ENCODE measurements around the gene MTHFR. TPM values are rescaled to one million over a fixed set of nuclear protein-coding genes. Genes with fewer than 3 reads are reported as not detected.

The MTHFR gene
- total and polyA plus RNA-seq, 12 donors = 17.7 to 75.8 (median 39.1) TPM

- intact Hi-C loops (cut with DNase I) = no loop called here
- Histone ChIP-seq H3K4me1 (peaks cover 0 to 16% (median 8%) of the 10 kb centered on the region in 9 donors), H3K27me3 (no peaks in the 10 kb centered on the region), H3K9me3 (no peaks in the 10 kb centered on the region), H3K36me3 (no peaks in the 10 kb centered on the region), H3K4me3 (no peak overlapping the region), H3K27ac (no peak overlapping the region)
- TF ChIP-seq CTCF (IDR thresholded peaks at IDR 0.05) = no peak
- DNase-seq (no peak), ATAC-seq (no peak)
Measured at GRCh38 chr1:11770011-11770410, 35.8 kb downstream of the MTHFR start.

- 69 to 75% methylated on average over 4 of the region's 4 CpGs for WGBS, 2 donors
- ATAC-seq = no peak
- H3K4me1 ChIP-seq = peaks cover 0 to 16% (median 8%) of the 10 kb centered on the region in 9 donors
- no peak for TF ChIP-seq CTCF (IDR thresholded peaks at IDR 0.05)
- no peaks in the 10 kb centered on the region for H3K27me3 ChIP-seq
- H3K9me3 ChIP-seq = no peaks in the 10 kb centered on the region
- DNase-seq = no peak
- no peak overlapping the region for H3K4me3 ChIP-seq
- intact Hi-C loops (cut with DNase I) = no loop called here
- H3K36me3 ChIP-seq = no peaks in the 10 kb centered on the region
- peak overlapping the region in 1 of 10 donors; percentile 43 for H3K27ac ChIP-seq
Measured at GRCh38 chr1:11769274-11769673, 36.5 kb downstream of the MTHFR start.

- no peak for TF ChIP-seq CTCF (IDR thresholded peaks at IDR 0.05)
- Histone ChIP-seq H3K4me1 (peaks cover 0 to 16% (median 8%) of the 10 kb centered on the region in 9 donors), H3K9me3 (no peaks in the 10 kb centered on the region), H3K27ac (peak overlapping the region in 2 of 10 donors; percentile 43 to 56), H3K4me3 (no peak overlapping the region), H3K36me3 (no peaks in the 10 kb centered on the region), H3K27me3 (no peaks in the 10 kb centered on the region)
- peak in 4 of 8 donors; percentile 27 to 66 (median 46) for ATAC-seq
- WGBS, 2 donors = 57 to 58% methylated on average over 4 of the region's 4 CpGs
- intact Hi-C loops (cut with DNase I) = no loop called here
- DNase-seq = no peak
Measured at GRCh38 chr1:11768821-11769220, 36.9 kb downstream of the MTHFR start.

GRCh38 chr1:11767922-11768704, 37.7 kb downstream of the MTHFR start:
- DNase-seq (no peak), ATAC-seq (peak in 1 of 8 donors; percentile 11)
- Histone ChIP-seq H3K9me3 (no peaks in the 10 kb centered on the region), H3K27me3 (peaks cover 0 to 4% (median 0%) of the 10 kb centered on the region in 7 donors), H3K4me1 (peaks cover 0 to 16% (median 8%) of the 10 kb centered on the region in 9 donors), H3K27ac (peak overlapping the region in 2 of 10 donors; percentile 43 to 56), H3K4me3 (no peak overlapping the region), H3K36me3 (no peaks in the 10 kb centered on the region)
- 78 to 80% methylated on average over 16 of the region's 16 CpGs for WGBS, 2 donors
- intact Hi-C loops (cut with DNase I) = no loop called here
- TF ChIP-seq CTCF (IDR thresholded peaks at IDR 0.05) = no peak

All from heart right ventricle (tissue), 16 donors.